Measurements from ENCODE around the gene LGALS3.

GRCh38 chr14:55138091-55138490, 9.0 kb downstream of the LGALS3 start:
- TF ChIP-seq CTBP1 (IDR thresholded peaks at IDR 0.05; ENCODE audit: borderline replicate concordance) (no peak), BHLHE40 (IDR thresholded peaks at IDR 0.05; ENCODE audit: borderline replicate concordance) (no peak)
